ENCODE data around the gene FAM187B. TPM values are rescaled to one million over a fixed set of nuclear protein-coding genes. Genes with fewer than 3 reads are reported as not detected.

The FAM187B gene
- total RNA-seq, 1 experiment from 2014 or later, result not detected

DNA sequence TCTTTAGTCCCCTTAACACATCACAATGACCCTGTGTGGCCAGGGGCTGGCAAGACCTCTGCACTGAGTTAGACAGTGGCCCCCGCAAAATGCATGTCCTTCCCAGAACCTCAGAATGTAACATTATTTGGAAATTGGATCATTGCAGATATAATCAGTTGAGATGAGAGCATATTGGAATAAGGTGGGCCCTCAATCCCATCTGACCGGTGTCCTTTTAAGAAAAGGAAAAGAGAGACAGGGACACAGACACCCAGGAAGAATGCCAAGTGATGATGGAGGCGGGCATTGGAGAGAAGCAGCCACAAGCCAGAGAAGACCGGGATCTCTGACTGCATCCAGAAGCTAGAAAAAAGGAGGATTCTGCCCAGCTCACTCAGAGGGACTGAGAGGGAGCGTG is 1.8 kb downstream of the FAM187B start:
- no TSS peak for BruUV-seq (replicated peaks)
- TF ChIP-seq, protein P1, sequence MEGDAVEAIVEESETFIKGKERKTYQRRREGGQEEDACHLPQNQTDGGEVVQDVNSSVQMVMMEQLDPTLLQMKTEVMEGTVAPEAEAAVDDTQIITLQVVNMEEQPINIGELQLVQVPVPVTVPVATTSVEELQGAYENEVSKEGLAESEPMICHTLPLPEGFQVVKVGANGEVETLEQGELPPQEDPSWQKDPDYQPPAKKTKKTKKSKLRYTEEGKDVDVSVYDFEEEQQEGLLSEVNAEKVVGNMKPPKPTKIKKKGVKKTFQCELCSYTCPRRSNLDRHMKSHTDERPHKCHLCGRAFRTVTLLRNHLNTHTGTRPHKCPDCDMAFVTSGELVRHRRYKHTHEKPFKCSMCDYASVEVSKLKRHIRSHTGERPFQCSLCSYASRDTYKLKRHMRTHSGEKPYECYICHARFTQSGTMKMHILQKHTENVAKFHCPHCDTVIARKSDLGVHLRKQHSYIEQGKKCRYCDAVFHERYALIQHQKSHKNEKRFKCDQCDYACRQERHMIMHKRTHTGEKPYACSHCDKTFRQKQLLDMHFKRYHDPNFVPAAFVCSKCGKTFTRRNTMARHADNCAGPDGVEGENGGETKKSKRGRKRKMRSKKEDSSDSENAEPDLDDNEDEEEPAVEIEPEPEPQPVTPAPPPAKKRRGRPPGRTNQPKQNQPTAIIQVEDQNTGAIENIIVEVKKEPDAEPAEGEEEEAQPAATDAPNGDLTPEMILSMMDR (IDR thresholded peaks at IDR 0.05; ENCODE audit: unreplicated experiment), result no peak
- H3K27ac Mint-ChIP-seq (ENCODE audit: unreplicated experiment), result no peak overlapping the region
- no peak overlapping the region for H3K4me3 Mint-ChIP-seq (ENCODE audit: low read depth, unreplicated experiment)
- intact Hi-C loops (cut with micrococcal nuclease; ENCODE audit: unreplicated experiment), result no loop called here
- DNase-seq, result no peak
- no peaks in the 10 kb centered on the region for H3K9me3 Mint-ChIP-seq (ENCODE audit: low read depth, unreplicated experiment)
- CTCF ChIA-PET, result no interaction called here
- no peaks in the 10 kb centered on the region for H3K27me3 Mint-ChIP-seq (ENCODE audit: unreplicated experiment)
- H3K36me3 Mint-ChIP-seq (ENCODE audit: insufficient read depth, unreplicated experiment), result no peaks in the 10 kb centered on the region
- no peaks in the 10 kb centered on the region for H3K4me1 Mint-ChIP-seq (ENCODE audit: low read depth, unreplicated experiment)

GRCh38 chr19:35225951-35226350 is 2.6 kb downstream of the FAM187B start:
- no peak overlapping the region for H3K4me3 Mint-ChIP-seq (ENCODE audit: low read depth, unreplicated experiment)
- peaks cover 1% of the 10 kb centered on the region for H3K4me1 Mint-ChIP-seq (ENCODE audit: low read depth, unreplicated experiment)
- TF ChIP-seq, protein P1 (IDR thresholded peaks at IDR 0.05; ENCODE audit: unreplicated experiment), result no peak
- intact Hi-C loops (cut with micrococcal nuclease; ENCODE audit: unreplicated experiment), result no loop called here
- no peaks in the 10 kb centered on the region for H3K27me3 Mint-ChIP-seq (ENCODE audit: unreplicated experiment)
- BruUV-seq (replicated peaks), result no TSS peak
- no peak for DNase-seq
- H3K36me3 Mint-ChIP-seq (ENCODE audit: insufficient read depth, unreplicated experiment), result no peaks in the 10 kb centered on the region
- CTCF ChIA-PET, result interaction anchor here (0.8 kb wide), 1 partner anchor 159 kb away, joined by 5 read pairs; no protein-coding TSS in a partner anchor
- H3K27ac Mint-ChIP-seq (ENCODE audit: unreplicated experiment), result no peak overlapping the region
- no peaks in the 10 kb centered on the region for H3K9me3 Mint-ChIP-seq (ENCODE audit: low read depth, unreplicated experiment)

DNA sequence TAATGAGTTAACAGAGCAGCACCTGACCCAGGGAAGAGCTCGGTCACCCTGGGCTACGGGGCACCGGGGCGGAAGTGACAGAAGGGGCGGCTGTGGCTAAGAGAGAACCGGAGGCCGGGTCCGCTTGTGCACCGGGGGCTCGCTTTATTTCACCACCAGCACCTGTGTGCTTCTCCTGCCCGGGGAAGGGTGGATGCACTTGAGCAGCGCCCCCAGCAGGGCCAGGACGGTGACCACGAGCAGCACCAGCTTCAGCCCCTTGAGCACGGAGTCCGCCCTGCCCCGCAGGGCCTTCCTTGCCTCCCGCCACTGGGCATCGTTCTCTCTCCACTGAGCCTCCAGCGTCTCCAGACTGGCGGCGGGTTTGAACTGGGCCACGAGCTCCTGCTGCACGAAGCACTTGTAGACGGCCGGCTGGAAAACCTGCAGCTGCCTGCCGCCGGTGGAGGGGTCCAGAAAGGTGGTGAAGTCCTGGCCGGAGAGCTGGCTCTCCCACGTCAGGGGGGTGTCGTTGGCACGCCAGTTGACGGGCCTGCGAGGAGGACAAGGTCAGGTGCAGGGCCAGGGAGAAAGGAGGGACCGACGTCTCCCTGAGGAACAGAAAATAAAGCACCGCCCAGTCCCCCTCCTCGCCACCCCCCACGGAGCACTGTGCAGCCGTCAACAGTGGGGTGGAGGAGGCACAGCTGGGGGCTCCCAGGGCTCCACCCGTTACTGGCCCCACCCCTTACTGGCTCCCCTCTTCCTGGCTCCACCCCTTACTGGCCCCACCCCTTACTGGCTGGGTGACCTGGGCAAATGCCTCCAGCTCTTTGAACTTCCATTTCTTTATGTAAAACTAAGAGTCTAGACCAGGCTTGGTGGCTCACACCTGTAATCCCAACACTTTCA is 3.6 kb downstream of the FAM187B start:
- Mint-ChIP-seq H3K27me3 (ENCODE audit: unreplicated experiment) (no peaks in the 10 kb centered on the region), H3K9me3 (ENCODE audit: low read depth, unreplicated experiment) (no peaks in the 10 kb centered on the region), H3K4me3 (ENCODE audit: low read depth, unreplicated experiment) (no peak overlapping the region), H3K27ac (ENCODE audit: unreplicated experiment) (no peak overlapping the region), H3K36me3 (ENCODE audit: insufficient read depth, unreplicated experiment) (no peaks in the 10 kb centered on the region), H3K4me1 (ENCODE audit: low read depth, unreplicated experiment) (peaks cover 8% of the 10 kb centered on the region)
- BruUV-seq (replicated peaks), result no TSS peak
- intact Hi-C loops (cut with micrococcal nuclease; ENCODE audit: unreplicated experiment), result no loop called here
- CTCF ChIA-PET, result interaction anchor here (0.8 kb wide), 1 partner anchor 158 kb away, joined by 5 read pairs; no protein-coding TSS in a partner anchor
- TF ChIP-seq, protein P1 (IDR thresholded peaks at IDR 0.05; ENCODE audit: unreplicated experiment), result no peak
- DNase-seq, result no peak

DNA sequence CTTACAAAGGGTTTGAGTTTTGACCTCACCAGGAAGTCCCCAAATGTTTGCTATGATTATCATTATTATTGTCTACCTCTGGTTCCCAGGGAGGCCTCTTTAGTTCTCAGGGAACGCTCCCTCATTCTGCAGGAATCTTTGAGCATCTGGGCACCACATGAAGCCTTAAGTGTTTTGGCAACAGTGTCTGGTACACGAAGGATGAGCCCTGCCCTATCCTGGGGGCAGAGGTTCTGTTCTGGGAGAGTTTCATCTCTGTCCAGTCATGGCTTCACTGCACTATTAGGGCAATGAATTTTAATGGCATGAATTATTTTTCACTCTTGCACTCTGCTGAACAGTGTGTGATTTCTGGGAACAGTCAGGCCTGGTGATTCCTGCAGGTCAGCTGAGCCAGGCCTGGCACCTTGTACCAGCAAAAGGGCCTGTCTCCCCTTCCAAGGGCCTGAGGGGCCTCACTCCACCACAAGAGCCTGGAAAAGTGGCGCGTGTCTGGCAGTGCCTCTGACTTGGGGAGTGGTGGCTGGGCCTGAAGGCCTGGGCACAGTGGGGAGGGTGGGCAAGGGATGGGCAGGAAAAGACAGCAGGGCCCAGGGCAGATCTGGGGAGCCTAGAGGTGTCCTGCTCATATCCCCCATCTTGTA is 4.6 kb downstream of the FAM187B start:
- intact Hi-C loops (cut with micrococcal nuclease; ENCODE audit: unreplicated experiment), result no loop called here
- peaks cover 16% of the 10 kb centered on the region for H3K4me1 Mint-ChIP-seq (ENCODE audit: low read depth, unreplicated experiment)
- H3K4me3 Mint-ChIP-seq (ENCODE audit: low read depth, unreplicated experiment), result no peak overlapping the region
- CTCF ChIA-PET, result no interaction called here
- no peak for DNase-seq
- TF ChIP-seq, protein P1 (IDR thresholded peaks at IDR 0.05; ENCODE audit: unreplicated experiment), result no peak
- H3K36me3 Mint-ChIP-seq (ENCODE audit: insufficient read depth, unreplicated experiment), result no peaks in the 10 kb centered on the region
- H3K9me3 Mint-ChIP-seq (ENCODE audit: low read depth, unreplicated experiment), result peaks cover 4% of the 10 kb centered on the region
- BruUV-seq (replicated peaks), result no TSS peak
- no peaks in the 10 kb centered on the region for H3K27me3 Mint-ChIP-seq (ENCODE audit: unreplicated experiment)
- H3K27ac Mint-ChIP-seq (ENCODE audit: unreplicated experiment), result no peak overlapping the region
